Vagina (tissue), 2 donors: ENCODE data around the gene SPG21.

Experiments
- CTCF ChIP-seq, 3 experiments: fragments of 450-650 bp in 2 of 3; fragments of 200-600 bp in 1 of 3; sonication (generic) in 1 of 3; IDR thresholded peaks; one replicate each; pipeline ENCODE4 v1.5.1; 2017 to 2019; ENCODE audit warnings: antibody characterized with exemption in 3 of 3, mild to moderate bottlenecking in 2 of 3, moderate library complexity in 2 of 3
- POLR2A ChIP-seq, 2 donors: fragments of 450-650 bp; IDR thresholded peaks; one replicate each; pipeline ENCODE4 v1.6.1; 2017; ENCODE audit warnings: antibody characterized with exemption in 2 of 2, mild to moderate bottlenecking in 2 of 2, moderate library complexity in 2 of 2
- POLR2AphosphoS5 ChIP-seq, 2 donors: sonication (generic); formaldehyde crosslinking; IDR thresholded peaks; one replicate each; pipeline ENCODE4 v1.9.0; 2017; ENCODE audit warnings: antibody characterized with exemption in 2 of 2, mild to moderate bottlenecking in 2 of 2, low read depth in 1 of 2; ENCODE audit not compliant: insufficient read depth in 1 of 2

DNA sequence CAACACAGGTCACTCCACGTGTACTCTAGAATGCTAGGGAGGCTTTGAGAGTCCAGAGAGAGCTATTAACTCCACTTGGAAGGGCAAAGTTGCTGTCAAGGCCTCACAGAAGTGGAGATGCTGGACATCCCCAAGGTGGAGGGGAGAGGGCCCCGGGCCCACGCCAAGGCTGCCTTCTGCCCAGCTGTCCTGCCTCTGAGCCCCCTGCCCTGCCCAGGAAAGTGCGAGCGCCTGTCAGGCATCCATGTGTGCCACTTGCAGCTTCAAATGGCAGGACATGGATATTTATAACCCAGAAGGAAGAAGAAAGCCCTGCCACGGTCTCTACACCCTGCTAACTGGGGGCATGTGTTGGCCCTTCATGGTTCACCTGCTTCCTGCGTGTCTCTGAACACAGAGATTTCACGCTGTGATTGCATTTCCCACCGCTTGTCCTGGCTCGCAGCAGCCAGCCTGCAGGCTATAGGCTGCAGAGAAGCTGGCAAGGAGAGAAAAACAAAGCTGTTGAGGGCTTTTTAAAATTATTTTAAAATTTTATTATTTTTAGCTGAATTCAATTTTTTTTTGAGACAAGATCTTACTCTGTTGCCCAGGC is 61.0 kb downstream of the SPG21 start:
- no peak for TF ChIP-seq CTCF (IDR thresholded peaks at IDR 0.05)
- TF ChIP-seq POLR2A (IDR thresholded peaks at IDR 0.05): no peak
- no peak for TF ChIP-seq POLR2AphosphoS5 (IDR thresholded peaks at IDR 0.05; ENCODE audit: insufficient read depth in 1 of 2, low read depth in 1 of 2)
